NB4 (cell line): ENCODE measurements around the gene CHCHD5.

Experiments
- DNase-seq: peaks from one replicate; pipeline ENCODE4 v3.0.0; 2010; ENCODE audit warnings: low read depth
- H3K4me3 ChIP-seq: one replicate; pipeline ENCODE4 v1.5.1; 2011; ENCODE audit warnings: mild to moderate bottlenecking, low read depth, low read length, moderate library complexity
- CTCF ChIP-seq: IDR thresholded peaks from one replicate; pipeline ENCODE4 v1.5.1; 2012; ENCODE audit warnings: low read depth, low read length
- MAX ChIP-seq: IDR thresholded peaks from 2 replicates; pipeline ENCODE4 v1.6.1; 2011; ENCODE audit warnings: low read depth, low read length
- MYC ChIP-seq: IDR thresholded peaks from 2 replicates; pipeline ENCODE4 v1.6.1; 2011; ENCODE audit warnings: low read depth, low read length
- POLR2A ChIP-seq: IDR thresholded peaks from 2 replicates; pipeline ENCODE4 v1.6.1; 2011; ENCODE audit warnings: mild to moderate bottlenecking; ENCODE audit not compliant: insufficient read length; ENCODE audit errors: extremely low read depth

CHCHD5 gene

GRCh38 chr2:112618383-112618782 is 34.0 kb downstream of the CHCHD5 start:
- TF ChIP-seq MAX = no peak
- no peak for TF ChIP-seq CTCF
- no peak for TF ChIP-seq POLR2A
- TF ChIP-seq MYC = no peak
- no peak overlapping the region for H3K4me3 ChIP-seq
- peak; percentile 83 for DNase-seq

- no peak overlapping the region for H3K4me3 ChIP-seq
- TF ChIP-seq POLR2A (no peak), MAX (no peak), CTCF (no peak), MYC (no peak)
- no peak for DNase-seq
Observed at GRCh38 chr2:112621790-112622527, 37.5 kb downstream of the CHCHD5 start.

- no peak for TF ChIP-seq POLR2A
- peak; percentile 47 for DNase-seq
Observed at GRCh38 chr2:112622528-112622849, 38.1 kb downstream of the CHCHD5 start.

GRCh38 chr2:112623913-112624777 is 39.7 kb downstream of the CHCHD5 start:
- no peak overlapping the region for H3K4me3 ChIP-seq
- DNase-seq = peak; percentile 90
- no peak for TF ChIP-seq MYC
- no peak for TF ChIP-seq POLR2A
- no peak for TF ChIP-seq CTCF
- peak; percentile 34; the same call in 1 of the 2 replicates for TF ChIP-seq MAX

More at GRCh38 chr2:112622528-112622849, 38.1 kb downstream of the CHCHD5 start:
- H3K4me3 ChIP-seq = no peak overlapping the region

- peak overlapping the region; percentile 39 for H3K4me3 ChIP-seq
- TF ChIP-seq POLR2A (no peak), MAX (no peak), MYC (no peak), CTCF (no peak)
- peak; percentile 22 for DNase-seq
Observed at GRCh38 chr2:112625474-112626114, 41.2 kb downstream of the CHCHD5 start.
